Measurements from ENCODE around the gene FBXO42. TPM values are rescaled to one million over a fixed set of nuclear protein-coding genes. Genes with fewer than 3 reads are reported as not detected.
"Not testable (repeated sequence)": the region's sequence is repeated elsewhere in the genome, so short reads cannot be mapped to it uniquely, and the experiment has no call there.

The FBXO42 gene
- total RNA-seq, 1 donor from 2014 or later: 21.9 TPM

DNA sequence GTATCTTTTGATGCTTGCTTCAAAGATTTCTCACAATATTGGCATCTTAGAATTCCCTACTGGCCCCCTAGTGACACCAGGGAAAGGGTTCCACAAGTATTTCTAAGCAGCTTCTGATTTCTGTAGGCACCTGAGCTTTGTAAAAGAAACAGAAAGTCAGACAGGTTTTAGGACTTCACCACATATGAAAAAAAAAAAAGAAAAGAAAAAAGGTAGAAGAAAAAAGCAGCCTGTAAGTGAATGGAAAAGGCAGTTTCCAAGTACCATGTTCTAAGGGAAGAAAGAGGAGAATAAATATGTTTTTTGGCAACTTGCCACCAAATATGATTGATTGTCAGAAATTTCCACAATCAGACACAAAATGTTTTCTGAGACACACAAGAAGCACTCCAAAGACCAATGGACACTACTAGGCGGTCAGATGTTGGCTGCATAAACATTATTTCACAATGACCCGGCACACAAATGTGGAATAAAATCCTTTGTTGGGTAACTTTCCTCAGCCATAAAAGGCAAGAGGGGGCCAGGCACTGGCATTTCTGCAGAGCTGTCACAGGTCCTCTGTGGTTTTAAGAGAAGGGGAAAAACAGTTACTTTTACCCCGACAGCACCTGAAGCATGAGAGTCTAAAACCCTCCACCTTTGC is 102.6 kb downstream of the FBXO42 start:
- DNase-seq (ENCODE audit: missing footprints) (no peak), ATAC-seq (peak; percentile 27)
- intact Hi-C loops (cut with DNase I): no loop called here

DNA sequence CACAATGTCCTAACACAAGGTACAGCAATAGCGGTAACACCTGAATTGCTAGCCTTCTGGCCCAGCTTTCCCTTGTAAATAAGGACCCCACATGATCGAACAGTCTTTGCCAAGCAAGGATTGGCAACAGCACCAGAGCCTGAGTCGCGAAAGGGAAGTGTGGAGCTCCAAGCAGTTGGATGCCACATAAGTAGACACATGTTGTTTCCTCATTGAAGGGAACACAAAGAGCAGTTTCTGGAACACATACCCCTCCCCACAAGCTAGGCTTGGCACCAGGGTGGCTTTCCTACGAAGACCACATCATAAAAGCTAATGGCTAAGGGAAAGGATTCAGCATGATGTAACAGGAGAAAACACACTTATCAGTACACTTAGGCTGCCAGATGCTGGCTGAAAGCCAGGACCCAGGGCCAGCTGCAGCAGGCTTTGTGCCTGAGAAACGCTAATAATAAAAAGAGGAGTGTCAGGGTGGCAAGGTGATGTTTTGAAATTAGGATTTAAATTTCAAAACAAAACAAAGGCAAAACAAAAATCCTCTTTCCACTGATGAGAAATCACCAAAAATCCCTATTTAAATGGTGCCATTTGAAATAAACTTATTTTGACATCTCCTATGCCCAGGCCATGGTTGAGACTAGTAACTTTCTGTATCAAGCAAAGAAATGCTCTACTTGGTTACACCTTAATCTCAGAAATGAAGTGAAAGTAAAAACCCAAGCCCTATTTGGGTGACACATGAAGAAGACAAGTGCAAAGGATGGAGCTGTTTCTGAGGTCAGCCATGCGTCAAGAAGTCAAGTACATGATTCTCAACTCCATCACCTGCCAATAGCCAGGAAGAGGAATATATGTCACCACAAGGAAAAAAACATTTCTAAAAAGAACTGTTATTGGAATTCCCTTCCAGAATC is 103.4 kb downstream of the FBXO42 start:
- DNase-seq (ENCODE audit: missing footprints) (peak; percentile 91), ATAC-seq (peak; percentile 81)
- intact Hi-C loops (cut with DNase I): no loop called here

DNA sequence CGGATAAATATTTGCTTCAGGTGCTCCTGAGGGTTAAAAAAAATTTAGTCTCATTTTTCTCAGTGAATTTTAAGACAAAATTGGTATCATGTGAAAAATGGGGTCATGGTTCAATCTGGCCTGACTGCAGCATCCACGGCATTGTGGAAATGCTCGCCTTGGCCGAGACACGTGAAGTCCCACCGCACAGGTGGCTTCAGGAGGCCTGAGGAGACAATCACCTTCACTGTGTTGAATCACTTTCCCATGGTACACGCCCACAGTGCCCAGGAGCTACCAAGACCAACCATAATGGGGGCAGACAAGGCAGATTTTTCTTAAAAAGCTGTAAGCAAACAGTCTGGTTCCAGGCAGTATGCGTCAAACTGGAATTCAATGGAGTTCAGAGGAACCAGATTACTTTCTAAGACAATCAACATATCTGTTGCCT is 104.3 kb downstream of the FBXO42 start:
- intact Hi-C loops (cut with DNase I): no loop called here
- ATAC-seq (no peak), DNase-seq (ENCODE audit: missing footprints) (no peak)

DNA sequence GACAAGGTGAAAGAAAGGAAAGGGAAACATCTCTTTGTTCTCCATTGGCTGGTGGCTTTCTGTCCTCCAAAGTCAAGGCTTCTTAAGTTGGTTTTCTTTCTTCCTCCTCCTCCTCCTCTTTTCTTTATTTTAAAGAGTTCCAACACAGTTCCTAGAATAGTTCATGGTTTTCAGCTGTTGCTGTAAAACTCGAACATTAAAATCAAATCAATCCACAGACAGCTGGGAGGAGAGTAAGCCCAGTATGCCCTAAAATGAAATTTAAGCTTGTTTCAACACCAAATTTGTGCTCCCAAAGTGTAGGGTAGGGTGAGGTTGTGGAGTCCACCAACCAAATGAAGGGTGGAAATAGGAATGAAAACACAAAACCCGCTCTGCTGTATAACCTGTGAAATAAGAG is 104.8 kb downstream of the FBXO42 start:
- ATAC-seq (no peak), DNase-seq (ENCODE audit: missing footprints) (no peak)
- intact Hi-C loops (cut with DNase I): no loop called here

DNA sequence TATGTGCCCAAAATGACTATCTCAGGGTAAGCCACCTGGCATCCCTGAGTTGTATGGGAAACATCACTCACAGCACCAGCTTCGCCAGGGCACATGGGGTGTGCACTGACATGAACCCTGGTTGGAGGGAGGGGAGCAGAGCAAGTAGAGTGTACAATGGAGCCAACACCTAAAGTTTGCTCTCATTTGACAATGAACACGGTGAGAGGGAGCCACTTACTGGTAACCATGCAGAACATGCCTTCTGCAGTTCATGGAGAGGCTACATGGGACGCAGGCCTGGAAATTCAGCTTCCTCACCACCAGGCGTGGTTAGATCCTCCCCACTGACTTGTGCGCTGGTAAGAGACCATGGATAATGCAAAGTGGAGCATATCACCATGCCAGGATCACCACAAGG is 105.3 kb downstream of the FBXO42 start:
- intact Hi-C loops (cut with DNase I): no loop called here
- no peak for DNase-seq (ENCODE audit: missing footprints)
- peak; percentile 25 for ATAC-seq

DNA sequence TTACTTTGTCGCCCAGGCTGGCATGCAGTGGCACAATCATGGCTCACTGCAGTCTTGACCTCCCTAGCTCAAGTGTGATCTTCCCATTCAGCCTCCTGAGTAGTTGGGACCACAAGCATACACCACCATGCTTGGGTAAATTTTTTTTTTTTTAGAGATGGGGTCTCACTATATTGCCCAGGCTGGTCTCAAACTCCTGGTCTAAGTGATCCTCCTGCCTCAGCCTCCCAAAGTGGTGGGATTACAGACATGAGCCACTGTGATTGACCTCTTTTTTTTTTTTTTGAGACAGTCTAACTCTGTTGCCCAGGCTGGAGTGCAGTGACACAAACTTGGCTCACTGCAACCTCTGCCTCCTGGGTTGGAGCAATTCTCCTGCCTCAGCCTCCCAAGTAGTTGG is 106.0 kb downstream of the FBXO42 start:
- DNase-seq (ENCODE audit: missing footprints); intact Hi-C loops (cut with DNase I); ATAC-seq: not testable (repeated sequence)

DNA sequence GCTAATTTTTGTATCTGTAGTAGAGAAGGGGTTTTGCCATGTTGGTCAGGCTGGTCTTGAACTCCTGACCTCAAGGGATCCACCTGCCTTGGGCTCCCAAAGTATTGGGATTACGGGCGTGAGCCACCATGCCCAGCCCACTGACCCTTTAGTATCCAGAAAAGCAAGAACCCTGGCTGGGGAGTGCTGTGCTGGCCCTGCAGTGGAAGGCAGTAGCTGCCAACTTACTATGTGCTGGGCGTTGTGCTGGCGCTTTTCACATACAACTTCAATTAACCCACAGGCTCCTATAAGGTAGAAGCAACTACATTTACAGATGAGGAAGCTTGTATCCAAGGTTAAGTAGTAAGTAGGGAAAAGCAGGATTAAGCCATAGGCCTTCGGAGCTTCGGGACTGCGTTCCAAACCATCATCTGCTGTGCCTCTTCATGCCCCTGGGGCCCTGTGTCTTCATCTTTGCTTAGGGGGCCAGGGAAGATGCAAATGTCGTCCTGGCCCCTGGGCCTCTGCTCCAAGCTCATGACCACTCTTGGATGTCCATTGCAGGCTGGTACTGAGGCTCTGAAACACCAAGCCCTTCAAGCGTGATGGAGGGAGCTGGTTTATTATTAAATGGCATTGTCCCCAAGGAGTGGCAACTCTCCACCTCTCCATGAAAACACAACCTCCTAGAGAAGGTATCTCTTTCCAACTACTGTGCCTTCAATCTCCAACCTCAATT is 106.6 kb downstream of the FBXO42 start:
- intact Hi-C loops (cut with DNase I): loop anchor here (2.0 kb wide), 2 partner anchors 105 to 167 kb away; no protein-coding TSS in a partner anchor

DNA sequence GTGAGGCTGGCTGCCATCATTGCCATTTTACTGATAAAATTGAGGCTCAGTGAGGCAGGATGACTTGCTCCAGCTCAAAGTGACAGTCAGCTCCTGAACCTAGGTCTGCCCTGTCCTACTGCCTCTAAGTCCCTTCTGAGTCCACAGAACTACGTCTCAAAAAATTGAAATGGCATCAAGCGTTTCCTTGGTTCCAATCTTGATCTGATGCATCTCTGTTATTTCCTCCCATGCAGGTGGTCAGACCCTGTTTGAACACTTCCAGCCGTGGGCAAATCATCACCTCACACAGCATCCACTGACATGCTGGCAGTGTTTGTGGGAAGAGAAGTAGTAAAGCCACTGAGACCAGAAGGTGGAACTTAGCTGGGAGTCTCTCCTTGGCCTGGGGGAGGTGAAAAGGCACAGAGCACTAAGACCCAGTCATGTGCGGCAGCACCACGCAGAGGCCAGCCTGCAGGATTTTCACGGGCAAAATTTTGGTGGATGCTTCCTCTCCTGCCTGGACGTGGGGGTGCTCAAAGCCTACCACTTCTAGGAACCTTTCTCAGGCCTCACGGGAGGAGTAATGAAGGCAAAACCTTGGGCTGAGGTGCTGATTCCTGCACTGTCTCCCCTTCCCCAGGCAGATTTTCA is 107.5 kb downstream of the FBXO42 start:
- DNase-seq (ENCODE audit: missing footprints) (no peak), ATAC-seq (no peak)
- intact Hi-C loops (cut with DNase I): loop anchor here (2.0 to 5.0 kb wide), 3 partner anchors 37 to 166 kb away; no protein-coding TSS in a partner anchor

More for the DNA sequence above, 106.6 kb downstream of the FBXO42 start:
- ATAC-seq: no peak
- no peak for DNase-seq (ENCODE audit: missing footprints)

DNA sequence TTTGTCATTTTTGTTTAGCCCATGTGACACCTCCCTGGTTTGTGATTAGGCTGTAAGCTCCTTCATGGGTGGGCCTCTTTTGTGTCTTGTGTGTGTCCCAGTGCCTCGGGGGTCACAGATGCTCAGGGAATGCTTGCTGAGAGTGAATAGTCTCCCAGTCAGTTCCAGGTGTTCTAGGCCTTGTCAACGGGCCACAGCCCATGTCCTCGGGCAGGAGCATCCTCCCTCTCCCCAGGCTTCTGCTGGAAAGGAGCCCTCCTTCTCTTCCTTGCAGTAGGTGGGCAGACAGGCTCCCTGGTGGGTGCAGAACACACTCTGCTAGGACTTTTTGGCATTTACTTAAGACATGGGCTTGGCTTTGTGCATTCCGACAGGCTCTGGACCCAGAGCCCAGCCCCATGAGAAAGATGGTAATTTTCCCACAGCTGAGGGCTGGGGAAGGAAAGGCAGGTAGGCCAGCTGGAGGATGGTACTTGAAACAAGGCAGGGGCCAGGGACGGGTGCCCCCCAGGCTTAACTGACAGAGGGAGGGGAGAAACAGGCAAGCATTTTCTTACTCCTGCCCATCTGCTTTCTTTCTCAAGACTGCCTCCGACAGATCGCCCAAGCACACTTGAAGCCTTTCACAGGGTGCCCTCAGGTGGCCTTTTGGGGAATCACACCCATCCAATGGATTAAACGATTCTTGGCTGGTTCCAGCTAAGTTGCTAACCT is 108.2 kb downstream of the FBXO42 start:
- DNase-seq (ENCODE audit: missing footprints) (peak; percentile 81), ATAC-seq (peak; percentile 21)
- intact Hi-C loops (cut with DNase I): loop anchor here (2.0 to 5.0 kb wide), 3 partner anchors 37 to 165 kb away; no protein-coding TSS in a partner anchor

DNA sequence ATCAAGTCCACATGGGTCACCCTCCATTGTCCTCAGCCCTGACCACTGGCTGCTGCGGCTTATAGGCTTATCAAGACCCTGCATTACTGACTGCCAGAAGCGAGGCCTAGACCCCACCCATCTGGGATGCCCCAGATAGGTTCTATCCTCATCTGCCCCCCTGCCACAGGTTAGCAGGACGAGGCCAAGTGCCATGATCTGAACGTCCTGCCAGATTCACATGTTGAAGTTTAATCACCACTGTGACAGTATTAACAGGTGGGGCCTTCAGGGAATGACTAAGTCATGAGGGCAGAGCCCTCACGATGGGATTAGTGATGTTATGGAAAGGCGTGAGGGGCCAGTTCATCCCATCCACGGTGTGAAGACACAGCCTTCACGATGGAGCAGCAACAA is 109.1 kb downstream of the FBXO42 start:
- ATAC-seq: no peak
- no peak for DNase-seq (ENCODE audit: missing footprints)
- intact Hi-C loops (cut with DNase I): loop anchor here (5.0 kb wide), 1 partner anchor 36 kb away; no protein-coding TSS in a partner anchor

DNA sequence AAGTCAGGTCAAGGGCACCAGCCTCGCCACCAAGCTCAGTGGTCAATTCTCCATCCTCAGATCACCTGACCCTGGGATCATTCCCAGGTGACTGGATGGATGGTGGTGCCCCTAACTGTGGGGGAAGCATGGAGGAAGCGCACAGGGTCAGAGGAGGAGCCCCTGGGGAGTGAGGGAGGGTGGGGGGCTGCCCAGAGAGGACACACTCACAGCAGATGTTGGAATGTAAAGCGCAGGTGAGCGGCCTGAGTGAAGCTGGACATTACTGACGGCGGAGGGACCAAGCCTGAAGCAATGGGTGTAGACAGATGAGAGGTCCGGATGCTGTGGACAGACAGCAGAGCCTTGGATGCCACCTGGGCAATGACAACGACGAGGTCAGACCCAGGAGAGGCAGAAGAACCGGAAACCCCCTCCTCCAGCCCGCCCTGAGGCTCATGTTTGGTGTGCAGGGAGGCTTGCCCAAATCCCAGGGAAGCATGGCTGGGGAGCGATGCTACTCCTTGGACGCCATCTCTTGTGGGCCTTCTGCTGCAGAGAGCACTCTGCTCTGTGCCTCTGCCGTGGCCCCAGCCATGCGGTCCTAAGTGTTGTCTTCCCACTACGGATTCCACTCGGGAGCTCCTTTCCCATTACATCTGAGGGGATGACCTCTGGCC is 109.6 kb downstream of the FBXO42 start:
- DNase-seq (ENCODE audit: missing footprints): no peak
- no peak for ATAC-seq
- intact Hi-C loops (cut with DNase I): loop anchor here (5.0 kb wide), 1 partner anchor 35 kb away; no protein-coding TSS in a partner anchor

DNA sequence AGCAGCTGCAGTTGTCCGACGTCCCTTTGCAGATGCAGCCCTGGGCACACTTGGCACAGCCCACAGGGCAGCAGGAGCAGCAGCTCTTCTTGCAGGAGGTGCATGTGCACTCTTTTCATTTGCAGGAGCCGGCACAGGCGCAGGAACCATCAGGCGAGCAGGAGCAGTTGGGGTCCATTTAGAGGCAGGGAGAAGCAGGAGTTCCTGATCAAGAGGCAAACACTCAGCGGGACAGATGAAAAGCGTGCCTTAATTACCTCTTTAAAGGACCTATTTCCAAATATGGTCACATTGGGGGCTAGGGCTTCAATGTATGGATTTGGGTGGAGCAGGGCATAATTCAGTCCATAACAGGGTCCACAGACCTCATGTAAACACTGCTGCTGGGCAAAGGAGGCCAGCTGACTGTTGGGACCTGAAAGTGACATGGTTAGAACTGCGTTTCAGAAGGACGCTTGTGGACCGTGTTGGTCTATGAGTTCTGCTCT is 111.0 kb downstream of the FBXO42 start:
- intact Hi-C loops (cut with DNase I): loop anchor here (5.0 kb wide), 1 partner anchor 34 kb away; no protein-coding TSS in a partner anchor
- no peak for DNase-seq (ENCODE audit: missing footprints)
- ATAC-seq: no peak

DNA sequence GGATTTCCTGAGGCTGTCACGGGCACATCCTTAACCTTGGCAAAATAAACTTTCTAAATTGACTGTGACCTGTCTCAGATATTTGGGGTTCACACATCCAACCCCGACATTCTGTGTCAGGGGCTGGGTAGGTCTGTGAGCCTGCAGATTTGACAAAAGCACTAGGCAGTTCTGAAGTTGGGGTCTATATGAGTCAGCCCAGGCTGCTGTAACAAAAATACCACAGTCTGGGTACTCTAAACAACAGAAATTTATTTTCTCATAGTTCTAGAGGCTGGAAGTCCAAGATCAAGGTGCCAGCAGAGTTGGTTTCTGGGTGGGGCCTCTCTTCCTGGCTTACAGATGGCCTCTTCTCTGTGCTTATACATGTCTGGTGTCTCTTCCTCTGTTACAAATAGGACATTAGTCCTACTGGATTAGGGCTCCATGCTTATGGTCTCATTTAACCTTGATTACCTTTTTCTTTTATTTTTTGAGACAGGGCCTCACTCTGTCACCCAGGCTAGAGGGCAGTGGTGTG is 112.2 kb downstream of the FBXO42 start:
- DNase-seq (ENCODE audit: missing footprints) (no peak), ATAC-seq (no peak)
- intact Hi-C loops (cut with DNase I): loop anchor here (5.0 kb wide), 1 partner anchor 33 kb away; no protein-coding TSS in a partner anchor

DNA sequence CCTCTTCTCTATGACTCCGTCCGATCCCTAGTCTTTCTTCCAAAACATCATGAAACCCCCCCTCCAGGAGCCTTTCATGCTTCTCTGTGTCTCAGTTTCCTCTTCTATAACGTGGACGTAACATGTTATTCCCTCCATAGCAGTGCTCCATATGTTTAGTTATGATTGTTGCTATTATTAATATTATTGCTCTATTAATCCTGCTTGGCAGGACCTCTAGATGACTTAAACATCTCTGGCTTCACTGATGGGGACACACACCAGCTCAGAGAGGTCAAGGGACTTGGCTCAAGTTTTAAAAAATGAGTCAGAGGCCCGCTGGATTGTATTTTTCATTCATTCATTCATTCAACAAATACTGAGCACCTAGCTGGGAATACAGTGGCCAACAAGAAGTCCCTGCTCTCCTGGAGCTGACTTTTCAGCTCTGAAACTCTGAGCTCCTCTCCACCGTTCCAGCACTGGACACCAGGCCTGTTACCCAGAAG is 114.9 kb downstream of the FBXO42 start:
- ATAC-seq: no peak
- DNase-seq (ENCODE audit: missing footprints): no peak
- intact Hi-C loops (cut with DNase I): loop anchor here (2.0 kb wide), 1 partner anchor 21 kb away; no protein-coding TSS in a partner anchor

DNA sequence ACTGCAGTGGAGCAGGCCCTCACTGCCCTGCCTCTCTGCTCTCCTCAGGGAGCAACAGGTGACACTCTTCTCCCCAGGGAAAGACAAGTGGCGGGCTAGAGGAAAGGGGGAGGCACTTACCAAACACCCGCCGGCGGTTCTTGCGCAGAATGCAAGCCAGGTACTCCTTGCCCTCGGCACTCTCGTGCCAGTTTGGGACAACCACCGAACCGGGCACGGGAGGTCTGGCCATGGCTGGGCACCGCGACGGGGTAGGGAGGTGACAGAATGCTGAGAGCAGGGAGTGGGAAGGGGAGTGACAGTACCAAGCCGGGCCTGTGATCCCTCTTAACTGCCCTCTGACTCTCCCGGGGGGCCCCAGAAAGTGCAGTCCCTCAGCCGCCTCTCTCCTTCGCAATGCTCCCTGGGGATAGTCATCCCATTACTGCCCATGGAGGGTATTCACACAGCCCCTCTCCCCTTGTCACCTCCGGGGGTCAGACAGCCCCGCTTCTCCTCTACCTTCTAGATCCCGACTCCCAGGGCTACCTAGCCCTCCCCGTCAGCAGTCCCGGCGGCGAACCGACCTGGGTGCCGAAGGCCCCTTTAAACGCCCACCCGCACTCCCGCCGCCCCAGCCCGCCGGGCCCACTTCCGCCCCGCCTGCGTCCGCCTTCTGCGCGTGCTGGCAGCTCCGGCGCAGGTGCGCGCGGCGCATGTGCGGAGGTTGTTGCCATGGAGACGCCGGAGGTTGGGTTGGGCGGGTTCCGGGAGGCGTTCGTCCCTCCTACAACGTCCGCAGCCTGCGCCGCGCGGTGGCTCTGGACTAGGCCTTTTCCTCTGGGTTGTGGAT is 115.6 kb downstream of the FBXO42 start, which contains the start of gene CPLANE2:
TSS of gene CPLANE2 (minus strand) at position 673 of the 832 bp plus-strand sequence. CDS start at position 232, 441 bp downstream.
- DNase-seq (ENCODE audit: missing footprints): peak; percentile 98
- peak; percentile 94 for ATAC-seq
- intact Hi-C loops (cut with DNase I): loop anchor here (2.0 kb wide), 1 partner anchor 20 kb away; no protein-coding TSS in a partner anchor
